ENCODE measurements around the gene MTX3. TPM values are rescaled to one million over a fixed set of nuclear protein-coding genes. Genes with fewer than 3 reads are reported as not detected.

Gene MTX3
- total RNA-seq, 1 experiment from 2014 or later = 23.9 TPM

DNA sequence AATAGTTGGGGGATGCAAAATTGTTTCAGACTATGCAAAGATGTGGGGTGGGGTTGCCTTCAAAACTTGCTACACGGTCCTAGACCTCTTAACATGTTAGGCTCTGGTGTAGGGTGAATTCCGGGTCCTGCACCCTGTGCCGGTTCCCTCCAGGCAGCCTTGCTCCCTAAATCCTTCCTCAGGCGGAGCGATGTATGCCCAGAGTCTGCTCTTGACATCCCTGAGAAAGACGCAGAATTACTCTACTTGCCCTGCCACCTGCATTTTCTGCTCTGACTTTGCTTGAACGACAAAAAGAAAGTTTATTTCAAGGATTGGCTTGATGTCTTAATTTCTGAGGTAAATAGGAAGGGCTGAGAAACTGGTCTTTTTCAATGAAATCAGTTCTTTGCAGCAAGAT is 44.8 kb upstream of the MTX3 start:
- POLR2A ChIA-PET = no interaction called here
- DNase-seq (ENCODE audit: unreplicated experiment) = no peak
- no peak overlapping the region for H3K27ac Mint-ChIP-seq (ENCODE audit: low read depth, unreplicated experiment)
- CTCF ChIA-PET = no interaction called here
- peaks cover 66% of the 10 kb centered on the region for H3K27me3 Mint-ChIP-seq (ENCODE audit: insufficient read depth, unreplicated experiment)
- H3K4me1 Mint-ChIP-seq (ENCODE audit: insufficient read depth, unreplicated experiment) = no peaks in the 10 kb centered on the region
- no peaks in the 10 kb centered on the region for H3K36me3 Mint-ChIP-seq (ENCODE audit: insufficient read depth, unreplicated experiment)
- no peak overlapping the region for H3K4me3 Mint-ChIP-seq (ENCODE audit: unreplicated experiment)
- H3K9me3 Mint-ChIP-seq (ENCODE audit: unreplicated experiment) = no peaks in the 10 kb centered on the region
- BruUV-seq (replicated peaks) = no TSS peak
- TF ChIP-seq, protein P1, sequence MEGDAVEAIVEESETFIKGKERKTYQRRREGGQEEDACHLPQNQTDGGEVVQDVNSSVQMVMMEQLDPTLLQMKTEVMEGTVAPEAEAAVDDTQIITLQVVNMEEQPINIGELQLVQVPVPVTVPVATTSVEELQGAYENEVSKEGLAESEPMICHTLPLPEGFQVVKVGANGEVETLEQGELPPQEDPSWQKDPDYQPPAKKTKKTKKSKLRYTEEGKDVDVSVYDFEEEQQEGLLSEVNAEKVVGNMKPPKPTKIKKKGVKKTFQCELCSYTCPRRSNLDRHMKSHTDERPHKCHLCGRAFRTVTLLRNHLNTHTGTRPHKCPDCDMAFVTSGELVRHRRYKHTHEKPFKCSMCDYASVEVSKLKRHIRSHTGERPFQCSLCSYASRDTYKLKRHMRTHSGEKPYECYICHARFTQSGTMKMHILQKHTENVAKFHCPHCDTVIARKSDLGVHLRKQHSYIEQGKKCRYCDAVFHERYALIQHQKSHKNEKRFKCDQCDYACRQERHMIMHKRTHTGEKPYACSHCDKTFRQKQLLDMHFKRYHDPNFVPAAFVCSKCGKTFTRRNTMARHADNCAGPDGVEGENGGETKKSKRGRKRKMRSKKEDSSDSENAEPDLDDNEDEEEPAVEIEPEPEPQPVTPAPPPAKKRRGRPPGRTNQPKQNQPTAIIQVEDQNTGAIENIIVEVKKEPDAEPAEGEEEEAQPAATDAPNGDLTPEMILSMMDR (IDR thresholded peaks at IDR 0.05; ENCODE audit: unreplicated experiment) = no peak
- intact Hi-C loops (cut with micrococcal nuclease) = no loop called here

DNA sequence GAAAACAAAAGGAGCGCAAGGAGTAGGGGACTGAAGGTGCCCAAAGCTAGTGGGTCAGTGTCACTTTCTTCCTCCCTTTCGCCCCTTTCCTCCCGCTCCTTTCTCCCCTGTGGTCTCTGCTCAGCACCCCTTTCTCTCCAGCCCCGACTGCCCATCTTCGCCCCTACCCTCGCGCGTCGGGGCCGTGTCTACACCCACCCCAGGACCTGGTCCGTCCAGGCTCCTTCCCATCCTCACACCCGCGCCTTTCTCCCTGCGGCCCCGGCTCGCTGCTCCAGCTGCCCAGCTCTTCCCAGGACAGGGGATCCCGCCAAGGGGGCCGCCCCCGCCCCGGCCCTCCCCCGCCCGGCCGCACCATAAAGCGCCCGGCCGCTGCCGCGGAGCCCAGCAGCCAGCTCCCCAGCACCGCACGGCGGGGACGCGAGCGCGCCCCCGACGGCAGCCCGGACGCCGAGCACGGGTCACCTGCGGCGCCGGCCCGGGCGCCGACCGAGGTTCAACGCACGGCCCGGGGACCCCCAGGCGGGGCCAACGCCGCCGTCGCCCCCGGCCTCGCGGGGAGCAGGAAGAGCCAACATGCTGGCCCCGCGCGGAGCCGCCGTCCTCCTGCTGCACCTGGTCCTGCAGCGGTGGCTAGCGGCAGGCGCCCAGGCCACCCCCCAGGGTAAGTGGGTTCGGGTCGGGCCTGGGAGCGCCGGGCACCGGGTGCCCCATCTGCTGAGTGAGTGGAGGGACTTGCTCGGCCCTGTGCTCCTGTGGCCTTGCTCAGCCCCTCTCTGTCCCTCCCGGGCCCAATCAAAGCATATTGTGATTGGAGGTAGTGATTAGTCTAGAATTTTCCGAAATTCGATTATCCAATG is 44.1 kb upstream of the MTX3 start, which contains the start of gene THBS4:
THBS4 (plus strand) TSS at position 387 of the 860 bp plus-strand sequence; CDS start at position 577, 190 bp downstream.
- intact Hi-C loops (cut with micrococcal nuclease) = no loop called here
- CTCF ChIA-PET = no interaction called here

DNA sequence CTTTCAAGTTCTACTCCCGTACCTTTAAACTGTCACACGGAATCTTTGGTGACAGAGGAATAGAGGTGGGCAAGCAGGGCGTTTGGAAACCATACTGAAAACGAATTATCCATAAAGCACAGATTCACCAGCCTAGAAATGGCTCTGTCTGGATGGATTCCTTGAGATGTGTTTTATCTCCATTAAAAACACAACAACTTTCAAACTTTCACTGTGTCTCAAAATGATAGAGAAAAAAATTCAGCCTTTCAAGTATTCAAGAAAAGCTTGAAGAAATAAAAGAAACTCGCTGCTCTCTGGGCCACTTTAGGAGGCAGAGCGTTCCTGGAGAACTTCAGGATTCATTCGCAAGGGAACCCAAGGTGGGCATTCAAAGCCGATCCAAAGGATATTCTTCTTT is 43.5 kb upstream of the MTX3 start:
- TF ChIP-seq, protein P1 (IDR thresholded peaks at IDR 0.05; ENCODE audit: unreplicated experiment) = no peak
- H3K27ac Mint-ChIP-seq (ENCODE audit: low read depth, unreplicated experiment) = no peak overlapping the region
- ChIA-PET CTCF (interaction anchor here (0.5 to 1.0 kb wide), 2 partner anchors 108 to 274 kb away, joined by 3 to 4 read pairs; no protein-coding TSS in a partner anchor), POLR2A (interaction anchor here (0.9 kb wide), 1 partner anchor 376 kb away, joined by 3 read pairs; no protein-coding TSS in a partner anchor)
- no peak for DNase-seq (ENCODE audit: unreplicated experiment)
- BruUV-seq (replicated peaks) = no TSS peak
- H3K9me3 Mint-ChIP-seq (ENCODE audit: unreplicated experiment) = no peaks in the 10 kb centered on the region
- H3K27me3 Mint-ChIP-seq (ENCODE audit: insufficient read depth, unreplicated experiment) = peaks cover 53% of the 10 kb centered on the region
- no peak overlapping the region for H3K4me3 Mint-ChIP-seq (ENCODE audit: unreplicated experiment)
- no peaks in the 10 kb centered on the region for H3K36me3 Mint-ChIP-seq (ENCODE audit: insufficient read depth, unreplicated experiment)
- intact Hi-C loops (cut with micrococcal nuclease) = no loop called here
- no peaks in the 10 kb centered on the region for H3K4me1 Mint-ChIP-seq (ENCODE audit: insufficient read depth, unreplicated experiment)

More for the DNA sequence above, 44.1 kb upstream of the MTX3 start, which contains the start of gene THBS4:
- no peaks in the 10 kb centered on the region for H3K9me3 Mint-ChIP-seq (ENCODE audit: unreplicated experiment)
- no peaks in the 10 kb centered on the region for H3K36me3 Mint-ChIP-seq (ENCODE audit: insufficient read depth, unreplicated experiment)
- POLR2A ChIA-PET = no interaction called here
- no TSS peak for BruUV-seq (replicated peaks)
- no peak for DNase-seq (ENCODE audit: unreplicated experiment)
- TF ChIP-seq, protein P1 (IDR thresholded peaks at IDR 0.05; ENCODE audit: unreplicated experiment) = no peak
- H3K4me3 Mint-ChIP-seq (ENCODE audit: unreplicated experiment) = no peak within 1 kb of the TSS
- peaks cover 59% of the 10 kb centered on the region for H3K27me3 Mint-ChIP-seq (ENCODE audit: insufficient read depth, unreplicated experiment)
- H3K27ac Mint-ChIP-seq (ENCODE audit: low read depth, unreplicated experiment) = no peak within 1 kb of the TSS
- H3K4me1 Mint-ChIP-seq (ENCODE audit: insufficient read depth, unreplicated experiment) = no peaks in the 10 kb centered on the region

DNA sequence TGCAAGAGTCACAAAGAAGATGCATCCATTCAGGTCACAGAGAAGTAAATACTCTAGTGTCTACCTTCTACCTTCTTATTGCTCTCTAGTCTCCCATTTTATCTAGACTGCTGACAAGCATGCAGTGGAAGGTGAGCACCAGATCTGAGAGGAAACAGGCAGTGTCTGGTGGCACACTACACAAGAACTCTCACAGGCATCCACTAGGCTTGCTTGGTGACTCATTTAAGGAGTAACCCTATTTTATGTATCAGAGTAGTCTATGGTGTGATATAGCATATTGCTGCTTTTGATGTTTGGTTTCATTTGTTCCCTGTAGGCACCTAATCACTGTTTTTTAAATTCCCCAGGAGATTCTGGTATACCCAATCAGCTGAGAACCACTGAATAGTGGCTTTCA is 42.5 kb upstream of the MTX3 start:
- Mint-ChIP-seq H3K4me3 (ENCODE audit: unreplicated experiment) (no peak overlapping the region), H3K36me3 (ENCODE audit: insufficient read depth, unreplicated experiment) (no peaks in the 10 kb centered on the region), H3K27ac (ENCODE audit: low read depth, unreplicated experiment) (no peak overlapping the region), H3K4me1 (ENCODE audit: insufficient read depth, unreplicated experiment) (no peaks in the 10 kb centered on the region), H3K27me3 (ENCODE audit: insufficient read depth, unreplicated experiment) (peaks cover 52% of the 10 kb centered on the region), H3K9me3 (ENCODE audit: unreplicated experiment) (no peaks in the 10 kb centered on the region)
- DNase-seq (ENCODE audit: unreplicated experiment) = no peak
- TF ChIP-seq, protein P1 (IDR thresholded peaks at IDR 0.05; ENCODE audit: unreplicated experiment) = no peak
- intact Hi-C loops (cut with micrococcal nuclease) = no loop called here
- ChIA-PET CTCF (interaction anchor here (1.0 kb wide), 1 partner anchor 275 kb away, joined by 4 read pairs; no protein-coding TSS in a partner anchor), POLR2A (interaction anchor here (0.7 kb wide), 2 partner anchors 28 to 497 kb away, joined by 3 read pairs; no protein-coding TSS in a partner anchor)
- BruUV-seq (replicated peaks) = no TSS peak

All from MCF 10A (cell line).